GM21825 (cell line): Measurements from ENCODE around the gene ATP6V0B.

Source experiments
- ATAC-seq: cut with Tn5 transposase; IDR thresholded peaks from one replicate; pipeline ENCODE4 v1.9.1; 2021; ENCODE audit warnings: mild to moderate bottlenecking, moderate library complexity; ENCODE audit not compliant: unreplicated experiment

The ATP6V0B gene

GRCh38 chr1:43982808-43983207 lies 8.0 kb downstream of the ATP6V0B start:
- no peak for ATAC-seq

GRCh38 chr1:43983253-43983899 lies 8.6 kb downstream of the ATP6V0B start:
- ATAC-seq: no peak

GRCh38 chr1:43984855-43985254 lies 10.1 kb downstream of the ATP6V0B start:
- ATAC-seq: no peak

GRCh38 chr1:43985984-43986595 lies 11.3 kb downstream of the ATP6V0B start:
- ATAC-seq: no peak

GRCh38 chr1:43986712-43987111 lies 12.0 kb downstream of the ATP6V0B start:
- no peak for ATAC-seq

GRCh38 chr1:43987159-43987902 lies 12.6 kb downstream of the ATP6V0B start:
- ATAC-seq: no peak

GRCh38 chr1:43990271-43991199 lies 15.8 kb downstream of the ATP6V0B start:
- ATAC-seq: no peak

GRCh38 chr1:43991200-43991475 lies 16.4 kb downstream of the ATP6V0B start:
- no peak for ATAC-seq

GRCh38 chr1:43991476-43992231 lies 16.9 kb downstream of the ATP6V0B start, which contains the start of gene CCDC24:
CCDC24 (plus strand) TSS chr1:43991599; CDS start chr1:43991879, 280 bp downstream.
- ATAC-seq: peak; percentile 66

GRCh38 chr1:43992232-43992995 lies 17.7 kb downstream of the ATP6V0B start:
- no peak for ATAC-seq

GRCh38 chr1:43993206-43993914 lies 18.6 kb downstream of the ATP6V0B start:
- ATAC-seq: no peak

GRCh38 chr1:43994071-43994470 lies 19.3 kb downstream of the ATP6V0B start:
- no peak for ATAC-seq

GRCh38 chr1:43994794-43995790 lies 20.3 kb downstream of the ATP6V0B start:
- no peak for ATAC-seq

GRCh38 chr1:43995984-43996732 lies 21.4 kb downstream of the ATP6V0B start:
- ATAC-seq: no peak

GRCh38 chr1:43996733-43997115 lies 22.0 kb downstream of the ATP6V0B start:
- no peak for ATAC-seq

- no peak for ATAC-seq
Measured at GRCh38 chr1:43997295-43997999, 22.7 kb downstream of the ATP6V0B start.

- no peak for ATAC-seq
Measured at GRCh38 chr1:43998000-43998378, 23.2 kb downstream of the ATP6V0B start.
